Measurements from ENCODE around the gene CNNM2.

CNNM2 gene

DNA sequence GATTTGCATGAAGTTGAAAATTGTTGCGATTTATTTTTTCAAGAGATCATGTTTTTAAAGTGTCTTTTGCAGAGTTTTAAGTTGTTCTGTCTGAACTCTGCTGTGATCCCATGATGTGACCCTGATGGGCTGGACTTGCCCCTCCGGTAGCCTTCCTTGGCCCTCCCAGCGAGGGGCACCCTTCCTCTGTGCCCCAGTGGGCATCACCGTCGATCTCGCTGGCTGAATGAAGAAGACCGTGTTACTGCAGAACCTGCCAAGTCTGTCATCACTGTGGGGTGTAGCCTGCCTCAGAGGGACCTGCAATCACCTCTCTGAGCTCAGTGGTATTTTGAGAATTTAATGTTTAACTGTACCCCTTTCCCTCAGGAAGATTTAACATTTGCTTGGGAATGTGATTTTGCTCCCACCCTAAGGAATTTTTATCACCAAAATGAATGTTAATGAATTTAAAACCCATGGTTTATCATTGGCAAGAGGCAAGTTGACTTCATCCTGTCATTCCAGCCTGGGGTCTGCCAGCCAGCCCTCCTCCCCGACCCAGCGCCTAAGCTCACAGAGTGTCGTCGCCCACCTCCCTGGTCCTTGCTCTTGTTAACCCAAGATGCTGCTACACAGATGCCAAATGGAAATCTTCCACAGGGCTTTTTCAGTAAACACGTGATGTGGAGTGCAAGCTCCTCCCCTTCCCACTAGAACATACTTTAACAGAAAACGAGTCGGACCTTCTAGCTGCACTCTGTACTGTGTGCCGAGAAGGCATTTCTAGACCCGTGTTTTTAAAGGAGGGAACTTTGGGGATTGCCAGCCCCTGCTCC lies 159.6 kb downstream of the CNNM2 start:
- no peak overlapping the region for H3K4me3 ChIP-seq (ENCODE audit: low read length)
- DNase-seq (ENCODE audit: low read depth), result no peak
- TF ChIP-seq CTCF (IDR thresholded peaks at IDR 0.05; ENCODE audit: insufficient read depth, low read depth, low read length, missing control alignments), result no peak

DNA sequence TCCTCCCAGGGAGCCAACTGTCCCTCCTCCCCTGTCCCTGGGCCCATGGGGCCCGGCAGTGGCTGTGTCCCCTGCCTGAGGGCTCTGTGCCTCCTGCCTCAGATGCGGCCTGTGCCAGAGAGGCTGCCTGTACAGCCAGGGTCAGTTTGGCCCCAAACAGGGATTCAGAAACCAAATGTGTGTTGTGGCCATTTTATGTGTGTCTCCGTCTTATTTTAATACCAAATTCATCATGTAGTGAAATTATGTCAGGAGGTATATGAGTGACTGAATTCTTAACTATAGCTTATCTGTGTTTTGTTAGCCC lies 160.2 kb downstream of the CNNM2 start:
- no peak for DNase-seq (ENCODE audit: low read depth)
- TF ChIP-seq CTCF (IDR thresholded peaks at IDR 0.05; ENCODE audit: insufficient read depth, low read depth, low read length, missing control alignments), result no peak
- H3K4me3 ChIP-seq (ENCODE audit: low read length), result no peak overlapping the region

DNA sequence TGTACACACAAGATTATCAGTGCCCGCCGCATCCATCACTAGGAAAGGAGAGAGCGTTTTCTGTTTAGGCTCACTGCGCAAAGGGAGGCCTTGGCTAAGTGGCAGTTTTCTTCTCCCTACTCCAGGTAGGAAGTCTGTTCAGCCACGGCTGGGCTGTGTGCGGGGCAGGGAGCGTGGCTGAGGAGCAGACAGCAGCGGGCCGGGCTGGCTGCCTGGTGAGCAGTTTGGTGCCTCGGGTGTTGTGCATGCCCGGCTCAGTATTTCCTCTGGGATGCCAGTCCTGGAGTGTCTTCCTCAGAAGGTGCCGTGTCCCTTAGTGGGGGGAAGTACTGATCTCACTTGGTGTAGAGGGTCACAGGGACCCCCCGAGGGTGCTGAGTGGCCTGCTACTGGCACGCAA lies 160.6 kb downstream of the CNNM2 start:
- TF ChIP-seq CTCF (IDR thresholded peaks at IDR 0.05; ENCODE audit: insufficient read depth, low read depth, low read length, missing control alignments), result no peak
- no peak overlapping the region for H3K4me3 ChIP-seq (ENCODE audit: low read length)
- DNase-seq (ENCODE audit: low read depth), result no peak

- no peak for TF ChIP-seq CTCF (IDR thresholded peaks at IDR 0.05; ENCODE audit: insufficient read depth, low read depth, low read length, missing control alignments)
- no peak for DNase-seq (ENCODE audit: low read depth)
- no peak overlapping the region for H3K4me3 ChIP-seq (ENCODE audit: low read length)
These were observed 161.0 kb downstream of the CNNM2 start for GRCh38 chr10:103079100-103079499.

DNA sequence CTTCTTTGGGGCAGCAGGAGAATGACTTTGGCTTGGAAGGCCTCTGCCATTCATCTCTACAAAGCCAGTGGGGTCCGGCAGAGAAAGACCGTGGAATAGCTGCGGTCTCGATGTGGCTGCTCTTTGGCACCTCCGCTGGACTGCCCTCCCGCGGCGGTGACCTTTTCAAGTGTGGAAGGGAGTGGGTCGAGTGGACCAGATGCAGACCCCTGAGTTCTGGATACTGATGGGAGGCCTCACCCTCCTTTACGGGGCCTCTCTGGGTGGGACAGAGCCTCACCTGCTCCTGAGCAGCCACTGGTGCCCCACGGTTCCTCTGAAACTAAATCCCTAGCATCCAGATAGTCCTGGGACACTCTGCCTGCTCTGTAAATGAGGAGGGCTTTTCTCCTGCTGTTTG lies 161.9 kb downstream of the CNNM2 start:
- H3K4me3 ChIP-seq (ENCODE audit: low read length), result no peak overlapping the region
- no peak for TF ChIP-seq CTCF (IDR thresholded peaks at IDR 0.05; ENCODE audit: insufficient read depth, low read depth, low read length, missing control alignments)
- no peak for DNase-seq (ENCODE audit: low read depth)

DNA sequence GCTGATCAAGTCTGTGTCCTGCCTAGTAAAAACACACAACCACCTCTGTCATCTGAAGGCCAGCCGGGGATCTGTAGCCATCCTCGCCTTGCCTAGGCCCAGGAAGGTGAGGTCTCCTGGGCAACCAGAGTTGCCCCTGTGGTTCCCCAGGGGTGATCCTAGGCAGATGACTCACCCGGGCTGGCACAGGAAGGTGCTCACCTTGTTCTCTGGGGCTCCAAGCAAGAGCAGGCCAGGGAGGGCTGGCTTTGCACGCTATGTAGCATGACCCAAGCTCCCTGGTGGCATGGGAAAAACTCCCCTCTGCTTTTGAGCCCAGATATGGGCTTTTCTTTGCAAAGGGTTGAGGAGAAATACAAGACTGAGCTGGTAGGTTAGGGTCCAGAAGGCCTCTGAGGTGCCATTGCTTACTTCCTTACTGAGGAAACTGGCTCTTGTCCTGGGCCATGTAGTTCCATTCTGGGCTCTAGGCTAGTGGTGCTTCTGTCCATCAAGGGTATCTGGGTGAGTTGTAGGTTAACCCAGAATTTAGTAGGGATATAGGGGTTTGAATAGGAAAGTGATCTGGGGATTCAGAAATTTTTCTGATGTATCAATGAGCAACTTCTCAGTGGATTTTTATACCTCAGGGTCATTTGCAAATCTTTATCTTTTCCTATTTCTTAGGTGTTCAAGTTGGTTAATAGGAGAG lies 162.9 kb downstream of the CNNM2 start:
- H3K4me3 ChIP-seq (ENCODE audit: low read length), result no peak overlapping the region
- no peak for TF ChIP-seq CTCF (IDR thresholded peaks at IDR 0.05; ENCODE audit: insufficient read depth, low read depth, low read length, missing control alignments)
- peak; percentile 35 for DNase-seq (ENCODE audit: low read depth)

All from epithelial cell of esophagus (primary cell).